DMS53 treated with DMSO at 0.1 percent for 48 hours (cell line): ENCODE data around the gene ANKS1B.

Source experiments
- DNase-seq: peaks from one replicate; lab custom pipeline; 2025; ENCODE audit not compliant: unreplicated experiment; lab: John Stamatoyannopoulos, UW

Gene ANKS1B

DNA sequence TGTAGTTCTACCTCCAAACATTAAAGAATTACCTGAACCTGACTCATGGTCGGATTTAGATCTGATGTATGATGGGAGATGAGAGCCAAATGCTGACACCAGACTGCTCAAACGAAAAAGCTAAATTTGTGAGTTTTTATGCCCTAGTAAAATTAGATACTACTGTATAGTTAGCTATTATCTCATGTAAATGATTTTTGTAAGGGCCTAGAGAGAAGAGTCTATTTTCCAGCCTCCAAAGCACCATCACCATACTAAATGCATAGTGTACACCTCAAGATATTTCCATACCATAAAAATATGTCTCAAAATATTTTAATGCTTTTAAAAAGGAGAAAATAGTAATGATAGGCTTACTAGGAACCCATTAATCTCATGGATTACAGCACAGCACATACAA is 18.3 kb downstream of the ANKS1B start:
- no peak for DNase-seq

GRCh38 chr12:99960311-99960710 is 24.4 kb downstream of the ANKS1B start:
- peak; percentile 79 for DNase-seq

DNA sequence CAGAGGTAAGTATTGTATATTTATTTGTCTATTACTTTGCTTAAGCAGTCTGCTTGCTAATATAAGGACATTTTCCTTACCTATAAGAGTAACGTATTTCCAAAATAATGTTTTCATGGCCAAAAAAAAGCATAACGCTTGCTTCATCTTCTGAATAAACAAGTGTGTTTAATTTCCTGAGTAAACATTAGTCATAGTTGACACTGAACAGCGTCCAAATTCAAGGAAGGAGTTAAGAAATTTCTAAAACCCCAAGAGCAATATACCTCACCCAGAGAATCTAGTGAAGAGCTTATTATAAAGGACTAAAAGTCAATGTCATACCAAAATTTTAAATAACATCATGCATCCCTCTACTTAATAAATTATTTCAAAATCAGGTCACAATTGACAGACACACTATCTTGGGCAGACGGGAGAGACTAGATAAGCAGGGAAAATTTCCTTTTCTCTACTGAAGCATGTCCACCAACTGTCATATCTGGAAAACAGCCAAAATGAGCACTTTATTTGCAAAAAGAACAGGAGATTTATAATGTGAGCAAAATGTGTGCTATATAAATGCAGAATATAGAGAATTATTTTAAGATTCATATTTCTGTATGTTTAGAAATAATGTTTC is 25.1 kb downstream of the ANKS1B start:
- peak; percentile 94 for DNase-seq

DNA sequence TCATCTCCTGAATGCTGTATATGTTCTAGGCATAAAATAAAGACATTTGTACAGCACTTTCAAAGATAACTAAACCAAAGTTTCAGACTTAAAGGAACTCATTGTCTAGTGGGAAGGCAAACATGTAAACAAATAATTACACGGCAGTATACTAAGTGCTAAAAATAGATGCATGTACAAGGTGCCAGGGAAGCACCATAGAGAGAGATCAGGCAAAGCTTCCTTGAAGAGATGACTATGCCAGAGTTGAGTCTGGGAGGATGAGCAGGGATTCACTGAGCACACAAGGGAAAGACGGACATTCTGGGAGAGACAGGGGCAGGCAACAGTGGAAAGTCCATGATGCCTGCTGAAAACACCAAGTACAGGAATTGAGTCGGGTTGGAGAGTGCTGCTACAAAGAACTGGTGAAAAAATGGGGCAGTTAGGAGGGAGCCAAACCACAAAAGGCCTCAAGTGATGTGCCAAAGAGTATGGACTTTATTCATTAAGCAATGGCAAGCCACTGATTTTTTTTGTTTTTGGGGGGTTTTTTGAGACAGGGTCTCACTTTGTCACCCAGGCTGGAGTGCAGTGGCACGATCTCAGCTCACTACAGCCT is 26.8 kb downstream of the ANKS1B start:
- DNase-seq = peak; percentile 15

DNA sequence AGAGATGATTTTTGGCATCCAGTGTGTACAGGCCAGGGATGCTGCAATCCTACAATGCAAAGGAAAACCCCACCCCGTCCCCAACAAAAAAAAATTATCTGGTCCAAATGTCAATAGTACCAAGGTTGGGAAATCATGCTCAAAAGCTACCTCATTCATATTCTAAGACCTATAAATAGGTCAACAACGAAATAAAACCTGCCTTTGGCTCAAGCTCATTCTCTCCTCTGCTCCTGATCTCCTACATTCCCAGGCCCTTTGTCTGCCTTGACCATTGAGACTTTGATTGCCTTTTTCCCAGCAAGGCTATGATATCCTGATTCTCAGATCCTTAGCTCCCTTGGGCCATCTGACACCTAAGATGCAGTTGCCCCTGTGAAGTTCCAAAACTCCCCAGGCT is 30.0 kb downstream of the ANKS1B start:
- DNase-seq = no peak

- no peak for DNase-seq
Measured at GRCh38 chr12:99948370-99948769, 36.4 kb downstream of the ANKS1B start.

- no peak for DNase-seq
Measured at GRCh38 chr12:99946131-99946530, 38.6 kb downstream of the ANKS1B start.

DNA sequence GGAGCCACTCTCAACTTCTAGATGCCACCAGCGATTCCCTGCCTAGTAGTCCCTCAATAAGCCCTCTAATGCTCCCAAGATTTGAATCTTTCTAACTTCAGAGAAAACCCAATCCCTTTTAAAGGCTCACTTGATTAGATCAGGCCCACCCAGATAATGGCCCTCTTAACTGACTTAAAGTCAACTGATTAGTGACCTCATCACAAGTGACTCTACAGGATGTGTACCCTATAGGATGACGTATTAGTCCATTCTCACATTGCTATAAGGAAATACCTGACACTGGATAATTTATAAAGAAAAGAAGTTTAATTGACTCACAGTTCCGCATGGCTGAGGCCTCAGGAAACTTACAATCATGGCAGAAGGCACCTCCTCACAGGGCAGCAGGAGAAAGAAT is 49.1 kb downstream of the ANKS1B start:
- no peak for DNase-seq

- no peak for DNase-seq
Measured at GRCh38 chr12:99926511-99927169, 58.1 kb downstream of the ANKS1B start.

- DNase-seq = no peak
Measured at GRCh38 chr12:99920353-99920960, 64.3 kb downstream of the ANKS1B start.

DNA sequence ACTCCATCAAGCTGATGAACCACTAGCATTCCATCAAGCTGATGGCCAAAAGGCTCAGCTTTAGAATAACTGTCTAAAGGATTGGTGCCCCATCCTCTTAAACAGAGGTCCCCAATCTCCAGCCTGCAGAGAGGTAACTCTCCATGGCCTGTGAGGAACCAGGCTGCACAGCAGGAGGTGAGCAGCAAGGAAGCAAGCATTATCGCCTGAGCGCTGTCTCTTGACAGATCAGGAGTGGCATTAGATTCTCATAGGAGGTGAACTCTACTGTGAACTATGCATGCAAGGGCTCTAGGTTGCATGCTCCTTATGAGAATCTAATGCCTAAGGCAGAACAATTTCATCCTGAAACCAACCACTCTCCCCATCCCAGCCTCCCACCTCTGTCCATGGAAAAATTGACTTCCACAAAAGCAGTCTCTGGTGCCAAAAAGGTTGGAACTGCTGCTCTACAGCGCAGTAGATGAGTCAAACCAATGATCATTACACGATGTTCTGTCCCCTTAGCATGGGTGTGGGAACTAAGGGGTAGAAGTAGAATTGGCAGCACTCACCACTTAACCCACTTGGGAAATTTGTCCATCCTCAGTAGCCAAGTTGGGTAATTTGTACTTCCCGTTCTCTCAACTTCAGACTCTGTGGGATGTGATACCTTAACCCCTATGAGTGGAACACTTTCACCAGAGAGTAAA is 66.9 kb downstream of the ANKS1B start:
- DNase-seq = no peak

- DNase-seq = no peak
Measured at GRCh38 chr12:99916555-99916954, 68.2 kb downstream of the ANKS1B start.

DNA sequence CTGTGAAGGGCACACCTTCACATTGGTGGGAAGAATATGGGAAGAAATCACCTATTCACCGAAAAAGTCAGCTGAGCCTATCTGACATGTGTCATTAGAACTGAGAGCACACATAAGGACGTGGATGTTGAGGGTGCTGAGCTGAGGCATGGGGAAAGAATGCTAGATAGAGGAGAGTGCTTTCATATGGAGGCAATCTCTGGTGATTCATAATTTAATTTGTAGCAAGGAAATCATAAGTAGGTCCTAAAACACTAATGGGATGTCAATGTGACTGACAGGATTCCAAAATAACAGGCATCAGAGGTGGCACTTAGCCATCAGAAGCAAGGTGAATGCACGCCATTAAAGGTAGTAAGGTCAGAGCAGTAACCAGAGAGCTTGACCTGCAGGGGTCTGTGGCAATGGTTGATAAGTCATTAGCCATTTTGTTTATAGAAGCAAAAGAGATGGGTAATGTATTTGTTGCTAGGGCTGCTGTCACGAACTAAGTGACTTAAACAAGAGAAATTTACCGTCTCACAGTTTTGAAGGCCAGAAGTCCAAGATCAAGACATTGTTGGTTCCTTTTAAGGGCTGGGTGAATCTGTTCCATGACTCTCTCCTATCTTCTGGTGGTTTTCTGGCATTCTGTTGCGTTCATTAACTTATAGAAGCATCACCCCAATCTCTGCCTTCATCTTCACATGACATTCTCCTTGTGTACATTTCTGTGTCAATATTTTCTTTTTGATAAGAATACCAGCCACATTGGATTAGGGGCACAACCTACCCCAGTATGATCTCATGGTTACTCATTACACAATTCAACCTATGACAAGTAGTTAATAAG is 69.3 kb downstream of the ANKS1B start:
- no peak for DNase-seq

DNA sequence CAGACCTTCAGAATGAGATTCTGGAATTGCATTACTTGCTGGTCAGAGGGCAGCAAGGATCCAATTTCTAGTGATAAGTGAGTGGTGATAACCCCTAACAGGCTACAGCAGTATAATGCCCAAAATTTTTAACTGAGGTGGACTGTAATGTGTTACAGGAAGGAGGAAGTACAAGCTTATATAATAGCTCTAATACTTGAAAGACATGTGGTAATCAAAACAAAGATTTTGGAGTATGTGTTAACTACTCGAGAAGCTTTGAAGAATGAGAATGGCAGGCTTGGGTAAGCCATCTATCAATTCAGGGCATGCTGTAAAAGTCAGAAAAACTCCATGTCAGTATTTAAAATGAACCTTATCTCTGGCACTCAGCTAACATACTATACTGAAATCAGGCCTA is 70.5 kb downstream of the ANKS1B start:
- DNase-seq = no peak

- DNase-seq = no peak
Measured at GRCh38 chr12:99911967-99912366, 72.8 kb downstream of the ANKS1B start.

GRCh38 chr12:99911081-99911480 is 73.7 kb downstream of the ANKS1B start:
- no peak for DNase-seq

- DNase-seq = no peak
Measured at GRCh38 chr12:99910342-99910741, 74.4 kb downstream of the ANKS1B start.

DNA sequence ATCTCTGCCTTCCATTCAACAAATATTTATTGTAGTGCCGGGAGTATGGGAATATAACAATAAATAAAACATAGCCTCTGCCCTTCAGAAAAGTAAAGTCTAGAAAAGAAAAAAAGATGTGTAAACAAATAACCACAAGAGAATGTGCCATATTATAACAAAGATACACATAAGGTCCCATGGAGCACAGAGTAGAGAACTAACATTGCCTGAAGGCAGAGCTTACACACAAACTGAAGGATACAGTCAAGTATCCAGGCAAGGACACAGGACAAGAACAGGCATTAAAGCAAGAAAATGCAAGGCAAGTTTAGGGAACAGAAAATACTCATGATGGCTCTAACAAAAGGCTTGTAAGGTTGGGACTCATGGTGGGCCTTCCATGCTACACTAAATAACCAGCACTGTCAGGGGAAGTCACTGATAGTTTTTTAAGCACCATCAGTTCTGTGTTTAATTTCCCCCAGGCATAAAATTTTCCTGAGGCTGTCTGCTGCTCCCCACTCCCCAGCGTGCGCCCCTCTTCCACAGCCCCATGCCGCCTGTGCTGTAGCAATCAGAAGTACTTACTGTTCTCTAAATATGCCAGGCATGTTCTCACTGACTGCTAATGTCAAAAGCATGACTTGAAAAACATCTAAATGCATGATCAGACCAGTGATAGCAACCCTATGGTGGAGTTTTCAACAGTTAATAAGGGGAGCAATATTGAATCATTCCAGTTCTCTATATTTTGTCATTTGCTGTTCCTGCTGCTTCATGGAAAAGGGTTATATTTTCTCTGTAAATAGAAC is 77.8 kb downstream of the ANKS1B start:
- DNase-seq = no peak

GRCh38 chr12:99901181-99901580 is 83.6 kb downstream of the ANKS1B start:
- DNase-seq = no peak

DNA sequence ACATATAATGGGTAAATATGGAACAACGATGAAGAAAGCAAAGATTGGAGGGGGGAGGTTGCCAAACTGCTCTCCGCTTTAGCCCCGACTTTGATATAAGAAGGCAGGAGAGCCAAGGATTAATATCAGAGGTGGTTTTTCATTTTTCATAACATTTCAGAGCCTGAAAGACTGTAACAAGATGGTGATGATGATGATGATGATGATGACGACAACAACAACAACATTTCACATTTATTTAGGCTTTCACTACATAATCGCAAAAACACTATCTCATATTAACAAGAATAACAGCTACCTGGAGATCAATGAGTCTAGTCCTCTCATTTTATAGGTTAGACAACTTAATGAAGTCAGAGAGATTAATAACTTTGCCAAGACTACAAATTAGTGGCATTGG is 86.1 kb downstream of the ANKS1B start:
- DNase-seq = no peak
